Astrocyte (in vitro differentiated cells and primary cell): ENCODE results near the gene ALG6. TPM values are rescaled to one million over a fixed set of nuclear protein-coding genes. Genes with fewer than 3 reads are reported as not detected.

Source experiments
- DNase-seq: peaks from one replicate; pipeline ENCODE4 v3.0.0-alpha.2; 2010; ENCODE audit warnings: low read depth
- FAIRE-seq: peaks from 2 replicates; lab custom pipeline; 2011; peaks lifted over from hg19 to GRCh38; lab: Jason Lieb, UNC
- H2AFZ ChIP-seq: 2 replicates; pipeline ENCODE4 v1.6.0; 2012; ENCODE audit warnings: low read depth, low read length, inconsistent platforms
- H3K27ac ChIP-seq: 2 replicates; pipeline ENCODE4 v1.5.1; 2011; ENCODE audit warnings: low read depth, low read length, inconsistent platforms
- H3K27me3 ChIP-seq: 2 replicates; pipeline ENCODE4 v1.6.0; 2011; ENCODE audit warnings: low read length, inconsistent platforms; ENCODE audit not compliant: insufficient read depth
- H3K36me3 ChIP-seq: 2 replicates; pipeline ENCODE4 v1.5.1; 2011; ENCODE audit warnings: low read length, inconsistent platforms; ENCODE audit not compliant: insufficient read depth
- H3K4me1 ChIP-seq: 2 replicates; pipeline ENCODE4 v1.5.1; 2011; ENCODE audit warnings: low read length, inconsistent platforms; ENCODE audit not compliant: insufficient read depth
- H3K4me2 ChIP-seq: 2 replicates; pipeline ENCODE4 v1.6.0; 2012; ENCODE audit warnings: low read length, inconsistent platforms
- H3K4me3 ChIP-seq: 2 replicates; pipeline ENCODE4 v1.5.1; 2011; ENCODE audit warnings: low read depth, mild to moderate bottlenecking, low read length, inconsistent platforms; ENCODE audit not compliant: insufficient read depth
- H3K79me2 ChIP-seq: 2 replicates; pipeline ENCODE4 v1.6.0; 2012; ENCODE audit warnings: mild to moderate bottlenecking, low read length, inconsistent platforms; ENCODE audit not compliant: insufficient read depth
- H3K9ac ChIP-seq: 2 replicates; pipeline ENCODE4 v1.6.0; 2012; ENCODE audit warnings: mild to moderate bottlenecking, low read length, inconsistent platforms
- H3K9me3 ChIP-seq: 2 replicates; pipeline ENCODE4 v1.5.1; 2012; ENCODE audit warnings: low read depth, mild to moderate bottlenecking, low read length, inconsistent platforms; ENCODE audit not compliant: insufficient read depth
- H4K20me1 ChIP-seq: 2 replicates; pipeline ENCODE4 v1.6.0; 2012; ENCODE audit warnings: low read length, inconsistent platforms; ENCODE audit not compliant: insufficient read depth
- H3K27ac Mint-ChIP-seq: one replicate; pipeline ENCODE4 v1.8.0; 2021; ENCODE audit warnings: mild to moderate bottlenecking, mixed read lengths; ENCODE audit not compliant: unreplicated experiment
- H3K27me3 Mint-ChIP-seq: one replicate; pipeline ENCODE4 v1.8.0; 2021; ENCODE audit warnings: low read depth, mixed read lengths; ENCODE audit not compliant: unreplicated experiment
- H3K36me3 Mint-ChIP-seq: one replicate; pipeline ENCODE4 v1.8.0; 2021; ENCODE audit warnings: low read depth, mixed read lengths; ENCODE audit not compliant: unreplicated experiment
- H3K4me1 Mint-ChIP-seq: one replicate; pipeline ENCODE4 v1.8.0; 2021; ENCODE audit warnings: low read depth, mixed read lengths; ENCODE audit not compliant: unreplicated experiment
- H3K4me3 Mint-ChIP-seq: one replicate; pipeline ENCODE4 v1.8.0; 2021; ENCODE audit warnings: mild to moderate bottlenecking, moderate library complexity, mixed read lengths; ENCODE audit not compliant: unreplicated experiment
- H3K9me3 Mint-ChIP-seq: one replicate; pipeline ENCODE4 v1.8.0; 2021; ENCODE audit warnings: mild to moderate bottlenecking, mixed read lengths; ENCODE audit not compliant: unreplicated experiment
- EZH2 ChIP-seq: IDR thresholded peaks from 2 replicates; pipeline ENCODE4 v1.6.1; 2012; ENCODE audit warnings: mild to moderate bottlenecking, low read length, inconsistent platforms; ENCODE audit not compliant: insufficient read depth
- total RNA-seq: library from RNA; stranded (reverse); gene quantifications from 2 replicates; pipeline ENCODE4 v1.2.1, GENCODE V29; 2021
- TF ChIP-seq, protein P1 (sequence below): IDR thresholded peaks from 2 replicates; pipeline ENCODE4 v1.5.1; 2011; ENCODE audit warnings: low read depth, mild to moderate bottlenecking, inconsistent platforms, low read length, moderate library complexity; ENCODE audit not compliant: insufficient read depth

ALG6 gene
- total RNA-seq, 1 donor from 2014 or later: 7.8 TPM

DNA sequence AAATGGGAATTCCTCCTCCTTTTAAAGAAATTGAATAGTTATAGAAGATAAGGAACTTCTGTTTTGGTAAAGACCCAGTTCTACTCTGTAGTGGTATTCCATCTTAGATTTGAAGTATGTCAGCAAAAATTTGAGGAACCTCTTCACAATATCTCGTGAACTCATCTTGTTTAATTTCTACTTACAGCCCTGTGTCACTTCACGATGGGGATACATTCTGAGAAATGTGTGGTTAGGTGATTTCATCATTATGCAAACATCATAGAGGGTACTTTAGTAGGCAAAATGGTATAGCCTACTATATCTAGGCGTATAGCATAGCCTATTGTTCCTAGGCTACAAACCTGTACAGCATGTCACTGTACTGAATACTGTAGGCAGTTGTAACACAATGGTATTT is 36.0 kb downstream of the ALG6 start:
- DNase-seq: no peak
- no peaks in the 10 kb centered on the region for H3K9me3 ChIP-seq
- H3K4me3 Mint-ChIP-seq: no peak overlapping the region
- no peak overlapping the region for H3K27ac Mint-ChIP-seq
- no peak for FAIRE-seq
- H3K27me3 Mint-ChIP-seq: no peaks in the 10 kb centered on the region
- H3K27me3 ChIP-seq: no peaks in the 10 kb centered on the region
- no peak overlapping the region for H3K4me2 ChIP-seq
- H3K4me1 ChIP-seq: no peaks in the 10 kb centered on the region
- H3K9ac ChIP-seq: no peak overlapping the region
- no peaks in the 10 kb centered on the region for H3K9me3 Mint-ChIP-seq
- no peaks in the 10 kb centered on the region for H3K79me2 ChIP-seq
- no peaks in the 10 kb centered on the region for H3K36me3 ChIP-seq
- no peak overlapping the region for H3K27ac ChIP-seq
- peaks cover 6% of the 10 kb centered on the region for H3K36me3 Mint-ChIP-seq
- no peak overlapping the region for H3K4me3 ChIP-seq
- no peaks in the 10 kb centered on the region for H4K20me1 ChIP-seq
- H2AFZ ChIP-seq: no peak overlapping the region
- TF ChIP-seq, protein P1, sequence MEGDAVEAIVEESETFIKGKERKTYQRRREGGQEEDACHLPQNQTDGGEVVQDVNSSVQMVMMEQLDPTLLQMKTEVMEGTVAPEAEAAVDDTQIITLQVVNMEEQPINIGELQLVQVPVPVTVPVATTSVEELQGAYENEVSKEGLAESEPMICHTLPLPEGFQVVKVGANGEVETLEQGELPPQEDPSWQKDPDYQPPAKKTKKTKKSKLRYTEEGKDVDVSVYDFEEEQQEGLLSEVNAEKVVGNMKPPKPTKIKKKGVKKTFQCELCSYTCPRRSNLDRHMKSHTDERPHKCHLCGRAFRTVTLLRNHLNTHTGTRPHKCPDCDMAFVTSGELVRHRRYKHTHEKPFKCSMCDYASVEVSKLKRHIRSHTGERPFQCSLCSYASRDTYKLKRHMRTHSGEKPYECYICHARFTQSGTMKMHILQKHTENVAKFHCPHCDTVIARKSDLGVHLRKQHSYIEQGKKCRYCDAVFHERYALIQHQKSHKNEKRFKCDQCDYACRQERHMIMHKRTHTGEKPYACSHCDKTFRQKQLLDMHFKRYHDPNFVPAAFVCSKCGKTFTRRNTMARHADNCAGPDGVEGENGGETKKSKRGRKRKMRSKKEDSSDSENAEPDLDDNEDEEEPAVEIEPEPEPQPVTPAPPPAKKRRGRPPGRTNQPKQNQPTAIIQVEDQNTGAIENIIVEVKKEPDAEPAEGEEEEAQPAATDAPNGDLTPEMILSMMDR: no peak
- no peak for TF ChIP-seq EZH2
- H3K4me1 Mint-ChIP-seq: no peaks in the 10 kb centered on the region

GRCh38 chr1:63405021-63405420 is 37.6 kb downstream of the ALG6 start:
- Histone ChIP-seq H3K36me3 (no peaks in the 10 kb centered on the region), H3K4me3 (no peak overlapping the region), H3K9me3 (no peaks in the 10 kb centered on the region), H3K4me1 (no peaks in the 10 kb centered on the region), H3K9ac (no peak overlapping the region), H3K79me2 (no peaks in the 10 kb centered on the region), H2AFZ (no peak overlapping the region), H4K20me1 (no peaks in the 10 kb centered on the region), H3K27ac (no peak overlapping the region), H3K27me3 (no peaks in the 10 kb centered on the region), H3K4me2 (no peak overlapping the region)
- FAIRE-seq (no peak), DNase-seq (no peak)
- H3K4me1 Mint-ChIP-seq: no peaks in the 10 kb centered on the region
- TF ChIP-seq EZH2: no peak
- TF ChIP-seq, protein P1: no peak
- no peak overlapping the region for H3K27ac Mint-ChIP-seq
- peaks cover 3% of the 10 kb centered on the region for H3K36me3 Mint-ChIP-seq
- no peak overlapping the region for H3K4me3 Mint-ChIP-seq
- no peaks in the 10 kb centered on the region for H3K27me3 Mint-ChIP-seq
- no peaks in the 10 kb centered on the region for H3K9me3 Mint-ChIP-seq

DNA sequence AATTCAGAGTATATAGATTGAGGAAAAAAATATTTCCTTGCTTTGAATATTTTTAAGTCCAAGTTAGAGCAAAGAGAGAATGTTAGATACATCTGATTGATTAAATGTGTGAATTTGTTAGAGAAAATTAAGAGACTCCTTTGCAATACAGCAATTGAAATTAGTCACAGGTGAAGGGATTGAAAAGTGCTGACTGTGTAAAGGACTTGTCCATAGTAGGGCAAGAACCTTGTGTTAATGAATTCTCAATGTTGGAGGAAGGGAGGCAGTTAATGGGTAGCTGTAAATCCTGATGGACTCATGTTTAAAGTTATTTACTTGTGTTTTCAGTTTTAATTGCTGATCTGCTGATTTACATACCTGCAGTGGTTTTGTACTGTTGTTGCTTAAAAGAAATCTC is 38.6 kb downstream of the ALG6 start:
- no peaks in the 10 kb centered on the region for H3K4me1 ChIP-seq
- FAIRE-seq (no peak), DNase-seq (no peak)
- H3K9me3 Mint-ChIP-seq: no peaks in the 10 kb centered on the region
- H3K4me3 ChIP-seq: no peak overlapping the region
- H3K4me2 ChIP-seq: no peak overlapping the region
- TF ChIP-seq EZH2: no peak
- TF ChIP-seq, protein P1: no peak
- H3K9ac ChIP-seq: no peak overlapping the region
- H3K27ac ChIP-seq: no peak overlapping the region
- H3K4me1 Mint-ChIP-seq: no peaks in the 10 kb centered on the region
- no peaks in the 10 kb centered on the region for H3K79me2 ChIP-seq
- no peaks in the 10 kb centered on the region for H3K27me3 Mint-ChIP-seq
- H3K27ac Mint-ChIP-seq: no peak overlapping the region
- H3K9me3 ChIP-seq: no peaks in the 10 kb centered on the region
- H3K36me3 Mint-ChIP-seq: peaks cover under 1% of the 10 kb centered on the region
- no peaks in the 10 kb centered on the region for H3K36me3 ChIP-seq
- H2AFZ ChIP-seq: no peak overlapping the region
- H3K4me3 Mint-ChIP-seq: no peak overlapping the region
- no peaks in the 10 kb centered on the region for H3K27me3 ChIP-seq
- no peaks in the 10 kb centered on the region for H4K20me1 ChIP-seq
